ENCODE measurements around the gene SLC25A11. TPM values are rescaled to one million over a fixed set of nuclear protein-coding genes. Genes with fewer than 3 reads are reported as not detected.
"Not testable (repeated sequence)": the region's sequence is repeated elsewhere in the genome, so short reads cannot be mapped to it uniquely, and the experiment has no call there.

Gene SLC25A11
- total RNA-seq, 1 experiment from 2014 or later: 38.4 TPM

DNA sequence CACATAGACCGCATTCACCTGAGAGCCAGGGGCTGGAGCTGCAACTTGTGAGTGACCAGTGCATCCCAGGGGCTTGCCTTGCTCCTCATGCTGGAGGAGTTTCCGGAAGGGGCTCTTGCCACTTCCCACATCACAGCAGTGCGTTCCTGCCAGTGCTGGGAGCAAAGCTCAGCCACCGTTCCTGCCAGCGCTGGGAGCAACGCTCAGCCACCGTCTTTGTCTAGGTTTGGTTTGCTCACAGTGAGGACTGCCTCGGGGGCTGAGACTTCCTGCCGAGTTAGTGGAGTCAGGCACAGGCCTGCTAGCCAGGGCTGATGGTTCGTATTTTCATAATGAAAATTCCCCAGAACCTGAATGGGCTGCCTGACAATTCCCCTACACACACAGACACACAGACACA lies 31.5 kb downstream of the SLC25A11 start:
- no peaks in the 10 kb centered on the region for H3K27me3 Mint-ChIP-seq (ENCODE audit: unreplicated experiment)
- TF ChIP-seq, protein P1, sequence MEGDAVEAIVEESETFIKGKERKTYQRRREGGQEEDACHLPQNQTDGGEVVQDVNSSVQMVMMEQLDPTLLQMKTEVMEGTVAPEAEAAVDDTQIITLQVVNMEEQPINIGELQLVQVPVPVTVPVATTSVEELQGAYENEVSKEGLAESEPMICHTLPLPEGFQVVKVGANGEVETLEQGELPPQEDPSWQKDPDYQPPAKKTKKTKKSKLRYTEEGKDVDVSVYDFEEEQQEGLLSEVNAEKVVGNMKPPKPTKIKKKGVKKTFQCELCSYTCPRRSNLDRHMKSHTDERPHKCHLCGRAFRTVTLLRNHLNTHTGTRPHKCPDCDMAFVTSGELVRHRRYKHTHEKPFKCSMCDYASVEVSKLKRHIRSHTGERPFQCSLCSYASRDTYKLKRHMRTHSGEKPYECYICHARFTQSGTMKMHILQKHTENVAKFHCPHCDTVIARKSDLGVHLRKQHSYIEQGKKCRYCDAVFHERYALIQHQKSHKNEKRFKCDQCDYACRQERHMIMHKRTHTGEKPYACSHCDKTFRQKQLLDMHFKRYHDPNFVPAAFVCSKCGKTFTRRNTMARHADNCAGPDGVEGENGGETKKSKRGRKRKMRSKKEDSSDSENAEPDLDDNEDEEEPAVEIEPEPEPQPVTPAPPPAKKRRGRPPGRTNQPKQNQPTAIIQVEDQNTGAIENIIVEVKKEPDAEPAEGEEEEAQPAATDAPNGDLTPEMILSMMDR (IDR thresholded peaks at IDR 0.05; ENCODE audit: unreplicated experiment): no peak
- no TSS peak for BruUV-seq (replicated peaks)
- intact Hi-C loops (cut with micrococcal nuclease; ENCODE audit: unreplicated experiment): no loop called here
- H3K4me3 Mint-ChIP-seq (ENCODE audit: low read depth, unreplicated experiment): no peak overlapping the region
- H3K4me1 Mint-ChIP-seq (ENCODE audit: low read depth, unreplicated experiment): peaks cover 5% of the 10 kb centered on the region
- H3K27ac Mint-ChIP-seq (ENCODE audit: unreplicated experiment): no peak overlapping the region
- CTCF ChIA-PET: interaction anchor here (0.8 to 1.9 kb wide), 6 partner anchors 26 to 120 kb away, joined by 3 to 11 read pairs (median 6); partner anchors contain the start of genes CAMTA2, RNF167, SLC25A11 and SPAG7
- no peaks in the 10 kb centered on the region for H3K9me3 Mint-ChIP-seq (ENCODE audit: low read depth, unreplicated experiment)
- no peak for DNase-seq
- no peaks in the 10 kb centered on the region for H3K36me3 Mint-ChIP-seq (ENCODE audit: insufficient read depth, unreplicated experiment)

DNA sequence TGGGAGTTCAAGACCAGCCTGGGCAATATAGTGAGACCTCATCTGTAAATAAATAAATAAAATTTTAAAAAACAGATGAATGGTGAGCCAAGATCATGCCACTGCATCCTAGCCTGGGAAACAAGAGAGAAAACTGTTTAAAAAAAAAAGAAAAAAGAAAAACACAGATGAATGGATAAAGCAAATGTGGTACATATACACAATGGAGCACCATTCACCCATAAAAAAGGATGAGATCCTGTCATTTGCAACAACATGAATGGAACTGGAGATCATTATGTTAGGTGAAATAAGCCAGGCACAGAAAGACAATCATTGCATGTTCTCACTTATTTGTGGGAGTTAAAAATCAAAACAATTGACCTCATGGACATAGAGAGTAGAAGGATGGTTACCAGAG lies 33.2 kb downstream of the SLC25A11 start:
- intact Hi-C loops (cut with micrococcal nuclease; ENCODE audit: unreplicated experiment); H3K9me3 Mint-ChIP-seq (ENCODE audit: low read depth, unreplicated experiment); H3K27ac Mint-ChIP-seq (ENCODE audit: unreplicated experiment); H3K36me3 Mint-ChIP-seq (ENCODE audit: insufficient read depth, unreplicated experiment); H3K4me3 Mint-ChIP-seq (ENCODE audit: low read depth, unreplicated experiment); DNase-seq; H3K27me3 Mint-ChIP-seq (ENCODE audit: unreplicated experiment); BruUV-seq (replicated peaks): not testable (repeated sequence)
- peaks cover 14% of the 10 kb centered on the region for H3K4me1 Mint-ChIP-seq (ENCODE audit: low read depth, unreplicated experiment)
- CTCF ChIA-PET: interaction anchor here (0.6 kb wide), 1 partner anchor 148 kb away, joined by 3 read pairs; no protein-coding TSS in a partner anchor

DNA sequence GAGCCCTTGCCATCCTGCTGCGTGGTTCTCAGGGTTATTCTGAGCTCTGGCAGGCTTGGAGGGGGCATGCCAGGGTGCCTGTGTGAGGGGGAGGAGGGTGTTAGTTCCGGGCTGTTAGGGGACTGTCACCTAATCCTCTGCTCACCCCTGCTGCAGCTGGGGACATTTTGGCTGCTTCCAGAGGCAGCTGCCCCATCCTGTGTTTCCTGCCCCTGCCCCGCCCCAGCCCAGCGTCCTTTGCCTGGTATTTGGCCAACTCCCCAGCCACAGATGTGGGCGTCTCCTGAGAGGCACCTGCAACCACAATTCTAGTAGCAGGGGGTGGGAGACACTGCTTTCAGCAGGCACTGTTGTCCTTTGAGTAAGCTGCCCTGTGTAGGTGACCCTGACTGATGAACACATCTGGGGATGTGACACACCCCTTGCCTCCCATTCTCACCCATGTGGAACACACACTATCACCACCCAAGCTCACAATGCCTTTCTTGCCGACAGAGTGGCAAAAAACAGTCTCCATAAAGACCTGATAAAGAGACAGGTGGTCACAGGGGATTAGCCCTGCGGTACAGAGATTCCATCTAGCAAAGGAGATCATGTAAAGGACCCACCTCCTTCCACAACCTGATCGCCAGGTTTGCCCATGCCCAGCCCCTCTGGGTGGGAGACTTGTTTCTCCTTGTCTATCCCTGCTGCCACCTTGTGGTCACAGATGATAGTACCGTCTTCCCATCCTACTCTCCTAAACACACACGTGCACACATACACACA lies 36.6 kb downstream of the SLC25A11 start, which contains the start of gene CHRNE:
TSS of gene CHRNE (minus strand) at position 48 of the 768 bp plus-strand sequence. CDS start at position 13, 35 bp downstream.
- Mint-ChIP-seq H3K9me3 (ENCODE audit: low read depth, unreplicated experiment) (no peaks in the 10 kb centered on the region), H3K36me3 (ENCODE audit: insufficient read depth, unreplicated experiment) (peaks cover 14% of the 10 kb centered on the region), H3K4me1 (ENCODE audit: low read depth, unreplicated experiment) (peaks cover 14% of the 10 kb centered on the region), H3K27ac (ENCODE audit: unreplicated experiment) (peak within 1 kb of the TSS; percentile 50), H3K4me3 (ENCODE audit: low read depth, unreplicated experiment) (no peak within 1 kb of the TSS), H3K27me3 (ENCODE audit: unreplicated experiment) (no peaks in the 10 kb centered on the region)
- CTCF ChIA-PET: interaction anchor here (0.7 to 1.0 kb wide), 2 partner anchors 172 to 188 kb away, joined by 3 read pairs; partner anchors contain the start of gene MED11
- intact Hi-C loops (cut with micrococcal nuclease; ENCODE audit: unreplicated experiment): loop anchor here (5.0 kb wide), 1 partner anchor 116 kb away; the partner anchor contains the start of genes GLTPD2 and VMO1
- TF ChIP-seq, protein P1 (IDR thresholded peaks at IDR 0.05; ENCODE audit: unreplicated experiment): peak; percentile 57
- peak; percentile 75 for DNase-seq
- BruUV-seq (replicated peaks): no TSS peak

DNA sequence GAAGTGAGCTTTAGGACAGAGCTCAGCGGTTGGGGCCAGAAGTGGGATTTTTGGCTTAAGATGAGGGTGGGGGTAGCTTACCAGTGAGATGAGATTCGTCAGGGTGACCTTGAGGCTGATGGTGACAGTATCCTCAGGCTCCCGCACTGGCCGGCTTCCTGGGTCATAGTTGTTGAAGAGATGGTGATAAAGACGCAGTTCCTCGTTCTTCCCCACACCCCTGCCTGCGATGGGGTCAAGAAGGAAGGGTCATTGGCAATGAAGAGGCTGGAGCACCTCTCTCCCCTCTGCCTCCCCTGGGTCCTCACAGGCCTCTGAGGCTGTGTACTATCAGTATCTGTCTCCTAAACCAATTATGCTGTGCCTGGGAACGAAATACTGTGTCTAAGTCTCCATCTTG lies 37.3 kb downstream of the SLC25A11 start:
- peaks cover 14% of the 10 kb centered on the region for H3K4me1 Mint-ChIP-seq (ENCODE audit: low read depth, unreplicated experiment)
- intact Hi-C loops (cut with micrococcal nuclease; ENCODE audit: unreplicated experiment): loop anchor here (5.0 kb wide), 1 partner anchor 115 kb away; the partner anchor contains the start of genes GLTPD2 and VMO1
- TF ChIP-seq, protein P1 (IDR thresholded peaks at IDR 0.05; ENCODE audit: unreplicated experiment): no peak
- no peak overlapping the region for H3K27ac Mint-ChIP-seq (ENCODE audit: unreplicated experiment)
- H3K4me3 Mint-ChIP-seq (ENCODE audit: low read depth, unreplicated experiment): no peak overlapping the region
- CTCF ChIA-PET: interaction anchor here (0.7 to 1.0 kb wide), 2 partner anchors 171 to 188 kb away, joined by 3 read pairs; partner anchors contain the start of gene MED11
- no peaks in the 10 kb centered on the region for H3K9me3 Mint-ChIP-seq (ENCODE audit: low read depth, unreplicated experiment)
- DNase-seq: no peak
- BruUV-seq (replicated peaks): no TSS peak
- H3K36me3 Mint-ChIP-seq (ENCODE audit: insufficient read depth, unreplicated experiment): peaks cover 14% of the 10 kb centered on the region
- no peaks in the 10 kb centered on the region for H3K27me3 Mint-ChIP-seq (ENCODE audit: unreplicated experiment)

Measured in Calu3 (cell line).